Stimulated activated CD4-positive, alpha-beta T cell treated with anti-CD3 and anti-CD28 coated beads, Interleukin-2, amount 100 ng/mL, for 24 hours (primary cell): ENCODE measurements around the gene MINDY1.
A peak's percentile ranks its signal among the peaks of the same experiment; 100 is the strongest.

Source experiments
- DNase-seq, 2 donors: peaks; one replicate each; pipeline ENCODE4 v3.0.0-alpha.2; 2020

Gene MINDY1

GRCh38 chr1:151011154-151011850 is 4.6 kb upstream of the MINDY1 start:
- DNase-seq = no peak

GRCh38 chr1:151010346-151010726 is 3.6 kb upstream of the MINDY1 start:
- DNase-seq = no peak

GRCh38 chr1:151009674-151010345 is 3.1 kb upstream of the MINDY1 start:
- no peak for DNase-seq

GRCh38 chr1:151009206-151009587 is 2.5 kb upstream of the MINDY1 start:
- DNase-seq = no peak

GRCh38 chr1:151008244-151009205 is 1.8 kb upstream of the MINDY1 start, which contains the start of gene PRUNE1:
Gene PRUNE1 (plus strand): TSS chr1:151008449. CDS start chr1:151008633, 184 bp downstream.
- peak; percentile 98 to 99 for DNase-seq

GRCh38 chr1:151007853-151008243 is 1.1 kb upstream of the MINDY1 start:
- no peak for DNase-seq

GRCh38 chr1:151005729-151006319 is 878 bp downstream of the MINDY1 start:
- no peak for DNase-seq

- DNase-seq = no peak
Observed at GRCh38 chr1:151003180-151003579, 3.5 kb downstream of the MINDY1 start.

GRCh38 chr1:151002611-151003010 is 4.1 kb downstream of the MINDY1 start:
- DNase-seq = no peak

- DNase-seq = no peak
Observed at GRCh38 chr1:151002051-151002450, 4.7 kb downstream of the MINDY1 start.

- no peak for DNase-seq
Observed at GRCh38 chr1:151001602-151002001, 5.1 kb downstream of the MINDY1 start.

GRCh38 chr1:151000408-151000807 is 6.3 kb downstream of the MINDY1 start:
- no peak for DNase-seq

GRCh38 chr1:150999926-151000325 is 6.8 kb downstream of the MINDY1 start:
- DNase-seq = no peak

GRCh38 chr1:150999051-150999674 is 7.5 kb downstream of the MINDY1 start:
- peak; percentile 27 to 33 for DNase-seq

GRCh38 chr1:150997949-150998348 is 8.8 kb downstream of the MINDY1 start:
- DNase-seq = no peak

- no peak for DNase-seq
Observed at GRCh38 chr1:150997126-150997872, 9.4 kb downstream of the MINDY1 start.

GRCh38 chr1:150995896-150996295 is 10.8 kb downstream of the MINDY1 start:
- peak in 1 of 2 donors; percentile 40 for DNase-seq

- no peak for DNase-seq
Observed at GRCh38 chr1:150995460-150995859, 11.2 kb downstream of the MINDY1 start.

- DNase-seq = no peak
Observed at GRCh38 chr1:150994248-150994647, 12.5 kb downstream of the MINDY1 start.

GRCh38 chr1:150992626-150993025 is 14.1 kb downstream of the MINDY1 start:
- no peak for DNase-seq

- DNase-seq = no peak
Observed at GRCh38 chr1:150987924-150988323, 18.8 kb downstream of the MINDY1 start.
